Endothelial cell of umbilical vein (primary cell): ENCODE measurements around the gene RALGPS1. TPM values are rescaled to one million over a fixed set of nuclear protein-coding genes. Genes with fewer than 3 reads are reported as not detected.

Experiments used
- BruUV-seq: library from RNA; stranded (reverse); fragments of 400-500 nt; replicated peaks from 2 replicates; lab custom pipeline; 2021; lab: Mats Ljungman, UMichigan
- CTCF ChIA-PET: fragments of 300-600, 350-600 bp; sonication (Branson Sonifier 250); formaldehyde crosslinking; loops from one replicate; lab custom pipeline; 2021; ENCODE audit warnings: antibody characterized with exemption, inconsistent platforms; lab: Charles Lee
- POLR2A ChIA-PET: fragments of 300-600, 350-600 bp; sonication (Branson Sonifier 250); formaldehyde crosslinking; loops from one replicate; lab custom pipeline; 2021; ENCODE audit warnings: antibody characterized with exemption, inconsistent platforms; lab: Charles Lee
- DNase-seq: peaks from one replicate; pipeline ENCODE4 v3.0.0-alpha.2; 2011; ENCODE audit warnings: low read depth, low spot score
- FAIRE-seq: peaks from 2 replicates; lab custom pipeline; 2011; peaks lifted over from hg19 to GRCh38; lab: Jason Lieb, UNC
- H2AFZ ChIP-seq: 2 replicates; pipeline ENCODE4 v1.6.0; 2012; ENCODE audit warnings: low read depth, low read length, control low read depth, inconsistent platforms
- H3K27ac ChIP-seq: 2 replicates; pipeline ENCODE4 v1.5.1; 2011; ENCODE audit warnings: low read depth, mild to moderate bottlenecking, control low read depth, low read length, moderate library complexity; ENCODE audit not compliant: insufficient read depth
- H3K27me3 ChIP-seq, 2 experiments: 2 replicates each; pipeline versions ENCODE4 v1.6.0 to v1.6.1; 2011; ENCODE audit warnings: low read length in 2 of 2, mixed read lengths in 1 of 2; ENCODE audit not compliant: control insufficient read depth in 2 of 2, insufficient read depth in 2 of 2
- H3K36me3 ChIP-seq, 2 experiments: 2 replicates in 1 of 2; 3 replicates in 1 of 2; pipeline ENCODE4 v1.5.1; 2011; ENCODE audit warnings: low read length in 2 of 2, mild to moderate bottlenecking in 1 of 2, moderate library complexity in 1 of 2; ENCODE audit not compliant: control insufficient read depth in 2 of 2, insufficient read depth in 2 of 2; ENCODE audit errors: extremely low read depth in 1 of 2
- H3K4me1 ChIP-seq: 3 replicates; pipeline ENCODE4 v1.5.1; 2011; ENCODE audit warnings: mild to moderate bottlenecking, low read length; ENCODE audit not compliant: control insufficient read depth, insufficient read depth; ENCODE audit errors: extremely low read depth
- H3K4me2 ChIP-seq: 2 replicates; pipeline ENCODE4 v1.6.1; 2011; ENCODE audit warnings: low read length, control low read depth, mixed read lengths; ENCODE audit not compliant: insufficient read depth
- H3K4me3 ChIP-seq, 3 experiments: fragments of 200-600 bp in 1 of 3; sonication (generic), shearing (Covaris generic) in 1 of 3; replicated peaks in 1 of 3; 2 replicates each; pipeline ENCODE4 v1.5.1; 2011 to 2016; ENCODE audit warnings: control low read depth in 3 of 3, low read length in 3 of 3, mild to moderate bottlenecking in 2 of 3, inconsistent platforms in 1 of 3, low read depth in 1 of 3, moderate library complexity in 1 of 3; ENCODE audit not compliant: insufficient read depth in 1 of 3
- H3K79me2 ChIP-seq: 2 replicates; pipeline ENCODE4 v1.6.0; 2012; ENCODE audit warnings: low read length, inconsistent platforms; ENCODE audit not compliant: control insufficient read depth, insufficient read depth
- H3K9ac ChIP-seq: replicated peaks from 2 replicates; pipeline ENCODE3; 2011; ENCODE audit warnings: low read length, control low read depth; ENCODE audit not compliant: insufficient read depth; ENCODE audit errors: extremely low read depth
- H3K9me1 ChIP-seq: replicated peaks from 3 replicates; pipeline ENCODE4 v1.6.0; 2011; ENCODE audit warnings: mild to moderate bottlenecking, low read length; ENCODE audit not compliant: control insufficient read depth, insufficient read depth; ENCODE audit errors: extremely low read depth
- H3K9me3 ChIP-seq: replicated peaks from 2 replicates; pipeline ENCODE4 v1.5.1; 2012; ENCODE audit warnings: low read length, inconsistent platforms; ENCODE audit not compliant: control insufficient read depth, insufficient read depth
- H4K20me1 ChIP-seq: replicated peaks from 2 replicates; pipeline ENCODE3; 2011; ENCODE audit warnings: mild to moderate bottlenecking, low read length; ENCODE audit not compliant: control insufficient read depth, insufficient read depth; ENCODE audit errors: extremely low read depth
- CTCF ChIP-seq, 2 donors: IDR thresholded peaks; 1 replicate in 1 of 2; 2 replicates in 1 of 2; pipeline ENCODE4 v1.5.1; 2011; ENCODE audit warnings: low read length in 2 of 2, mild to moderate bottlenecking in 2 of 2, moderate library complexity in 2 of 2, control low read depth in 1 of 2, inconsistent platforms in 1 of 2, low read depth in 1 of 2; ENCODE audit not compliant: insufficient read depth in 1 of 2; ENCODE audit errors: extremely low read depth in 1 of 2
- EZH2 ChIP-seq: IDR thresholded peaks from 2 replicates; pipeline ENCODE4 v1.6.1; 2012; ENCODE audit warnings: borderline replicate concordance, low read depth, mild to moderate bottlenecking, moderate library complexity, low read length, inconsistent platforms; ENCODE audit not compliant: severe bottlenecking
- FOS ChIP-seq: IDR thresholded peaks from 2 replicates; pipeline ENCODE4 v1.6.1; 2011; ENCODE audit warnings: mild to moderate bottlenecking, low read length, moderate library complexity, borderline replicate concordance; ENCODE audit not compliant: insufficient read depth
- GATA2 ChIP-seq: IDR thresholded peaks from 2 replicates; pipeline ENCODE4 v1.7.0; 2011; ENCODE audit warnings: low read depth, mild to moderate bottlenecking, moderate library complexity, mixed read lengths, low read length; ENCODE audit not compliant: insufficient read length, insufficient read depth
- JUN ChIP-seq: IDR thresholded peaks from 2 replicates; pipeline ENCODE4 v1.6.1; 2011; ENCODE audit warnings: borderline replicate concordance, low read depth; ENCODE audit not compliant: insufficient read length, insufficient read depth
- MAX ChIP-seq: IDR thresholded peaks from 2 replicates; pipeline ENCODE4 v1.6.1; 2011; ENCODE audit not compliant: insufficient read depth, insufficient read length
- MYC ChIP-seq: IDR thresholded peaks from one replicate; pipeline ENCODE4 v1.6.1; 2011; ENCODE audit warnings: mild to moderate bottlenecking, low read depth, low read length
- POLR2A ChIP-seq: IDR thresholded peaks from 2 replicates; pipeline ENCODE4 v1.6.1; 2012; ENCODE audit warnings: low read depth, mild to moderate bottlenecking, control low read depth, low read length
- POLR2AphosphoS5 ChIP-seq: IDR thresholded peaks from 2 replicates; pipeline ENCODE4 v1.6.1; 2012; ENCODE audit warnings: low read depth, mild to moderate bottlenecking, control low read depth, low read length, moderate library complexity; ENCODE audit not compliant: insufficient read depth
- dilution Hi-C: fragments of 300-500 bp; cut with MboI; formaldehyde crosslinking; loops from one replicate; pipeline ENCODE4 v1.15.0; 2019; ENCODE audit warnings: low sequenced_read_pairs; ENCODE audit not compliant: extremely low pct_ligation_motif_present
- intact Hi-C: fragments of 100-400 bp; cut with micrococcal nuclease; formaldehyde crosslinking; loops from one replicate; pipeline ENCODE4 v1.10.0; 2022
- polyA plus RNA-seq, 4 experiments: library from polyadenylated mRNA; depleted of rRNA in 3 of 4; stranded (reverse) in 3 of 4; unstranded in 1 of 4; fragments of >200 nt; gene quantifications; 2 replicates each; pipeline versions ENCODE4 v1.2.1 to v1.2.3, GENCODE V29; 2011 to 2012; ENCODE audit warnings: missing spikeins in 1 of 4
- total RNA-seq: library from RNA; stranded (reverse); gene quantifications from 2 replicates; pipeline ENCODE4 v1.2.3, GENCODE V29; 2021

Gene RALGPS1
- total and polyA plus RNA-seq, 2 donors (not counting 3 experiments of a cell fraction or from before 2014, with no cell fraction given) = 3.8 to 5.5 TPM

GRCh38 chr9:127174386-127175318 lies 260.1 kb downstream of the RALGPS1 start:
- dilution Hi-C loops (no loop called here), intact Hi-C loops (no loop called here)
- Histone ChIP-seq H3K27ac (no peak overlapping the region), H2AFZ (no peak overlapping the region), H3K9me3 (no peaks in the 10 kb centered on the region), H3K27me3 (no peaks in the 10 kb centered on the region), H3K9me1 (no peaks in the 10 kb centered on the region), H3K4me3 (no peak overlapping the region), H3K9ac (no peak overlapping the region), H4K20me1 (no peaks in the 10 kb centered on the region), H3K36me3 (no peaks in the 10 kb centered on the region), H3K79me2 (no peaks in the 10 kb centered on the region), H3K4me2 (no peak overlapping the region), H3K4me1 (no peaks in the 10 kb centered on the region)
- TF ChIP-seq POLR2AphosphoS5 (no peak), EZH2 (no peak), JUN (no peak), CTCF (IDR thresholded peaks at IDR 0.05; ENCODE audit: extremely low read depth in 1 of 2, insufficient read depth in 1 of 2, low read depth in 1 of 2, low read length in 2 of 2) (no peak), GATA2 (no peak), MAX (no peak), MYC (no peak), FOS (no peak), POLR2A (no peak)
- FAIRE-seq (peak; percentile 62), DNase-seq (peak; percentile 52)
- BruUV-seq = no TSS peak
- ChIA-PET CTCF (interaction anchor here (0.6 to 2.2 kb wide), 6 partner anchors 9 to 126 kb away, joined by 3 to 6 read pairs (median 3); no protein-coding TSS in a partner anchor), POLR2A (no interaction called here)
